GM18526 (cell line): Measurements from ENCODE around the gene BIRC5.

Source experiments
- POLR2A ChIP-seq: IDR thresholded peaks from 3 replicates; pipeline ENCODE4 v1.6.1; 2011; ENCODE audit not compliant: insufficient read length; ENCODE audit errors: extremely low read depth

BIRC5 gene

GRCh38 chr17:78228176-78228575, 14.1 kb downstream of the BIRC5 start:
- TF ChIP-seq POLR2A: no peak

- TF ChIP-seq POLR2A: no peak
Observed at GRCh38 chr17:78230252-78230962, 16.4 kb downstream of the BIRC5 start.

GRCh38 chr17:78230996-78231935, 17.2 kb downstream of the BIRC5 start, which contains the start of gene TMEM235:
TSS of gene TMEM235 (plus strand) at chr17:78231631. CDS start at chr17:78232024, 393 bp downstream.
- TF ChIP-seq POLR2A: no peak

DNA sequence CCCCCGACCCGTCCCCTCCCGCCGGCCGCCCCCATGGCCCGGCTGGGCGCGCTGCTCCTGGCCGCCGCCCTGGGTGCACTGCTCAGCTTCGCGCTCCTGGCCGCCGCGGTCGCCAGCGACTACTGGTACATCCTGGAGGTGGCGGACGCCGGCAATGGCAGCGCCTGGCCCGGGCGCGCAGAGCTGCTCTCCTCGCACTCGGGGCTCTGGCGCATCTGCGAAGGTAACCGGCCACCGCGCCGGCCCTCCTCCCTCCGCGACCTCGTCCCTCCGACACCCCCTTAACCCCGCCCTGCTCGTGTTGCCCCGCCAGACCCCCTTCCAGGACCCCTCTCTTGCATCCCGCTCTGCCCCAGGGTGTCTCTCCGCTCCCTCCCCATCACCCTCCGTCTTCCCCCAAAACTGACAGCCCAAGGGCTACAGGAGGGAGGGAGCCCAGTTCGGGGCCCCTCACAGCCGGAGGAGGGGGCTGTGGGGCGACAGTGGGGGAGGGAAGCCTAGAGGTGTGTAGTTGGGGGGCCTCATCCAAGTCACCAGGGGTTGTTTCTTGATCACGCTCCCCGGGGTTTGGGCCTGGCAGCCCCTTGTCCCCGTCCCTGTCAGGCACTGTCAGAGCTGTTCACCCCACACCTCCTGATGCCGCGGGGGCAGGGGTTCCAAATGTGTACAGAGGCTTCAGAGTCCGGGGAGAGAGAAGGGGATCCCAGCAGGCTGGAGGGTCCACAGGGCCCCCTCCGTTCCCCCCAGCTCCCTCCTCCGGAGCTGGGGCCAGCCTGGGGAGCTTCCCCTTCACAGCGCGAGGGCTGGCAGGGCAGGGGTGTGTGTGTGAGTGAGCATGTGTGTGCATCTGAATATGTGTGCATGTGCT, 18.2 kb downstream of the BIRC5 start:
- no peak for TF ChIP-seq POLR2A

DNA sequence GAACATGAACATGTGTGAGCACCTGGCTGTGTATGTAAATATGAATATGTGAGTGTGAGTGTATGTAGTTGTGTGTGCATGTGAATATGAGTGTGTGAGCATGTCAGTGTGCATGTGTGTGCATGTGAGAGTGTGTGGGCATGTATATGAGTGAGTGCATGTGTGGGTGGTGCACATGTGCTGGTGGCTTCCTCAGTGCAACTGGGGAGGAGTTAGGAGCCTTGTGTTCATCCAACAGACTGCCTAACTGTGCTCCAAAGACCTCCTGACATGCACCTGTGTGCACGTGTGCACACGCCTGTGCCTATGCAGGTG, 18.8 kb downstream of the BIRC5 start:
- no peak for TF ChIP-seq POLR2A

- TF ChIP-seq POLR2A: no peak
Observed at GRCh38 chr17:78233678-78234077, 19.6 kb downstream of the BIRC5 start.

DNA sequence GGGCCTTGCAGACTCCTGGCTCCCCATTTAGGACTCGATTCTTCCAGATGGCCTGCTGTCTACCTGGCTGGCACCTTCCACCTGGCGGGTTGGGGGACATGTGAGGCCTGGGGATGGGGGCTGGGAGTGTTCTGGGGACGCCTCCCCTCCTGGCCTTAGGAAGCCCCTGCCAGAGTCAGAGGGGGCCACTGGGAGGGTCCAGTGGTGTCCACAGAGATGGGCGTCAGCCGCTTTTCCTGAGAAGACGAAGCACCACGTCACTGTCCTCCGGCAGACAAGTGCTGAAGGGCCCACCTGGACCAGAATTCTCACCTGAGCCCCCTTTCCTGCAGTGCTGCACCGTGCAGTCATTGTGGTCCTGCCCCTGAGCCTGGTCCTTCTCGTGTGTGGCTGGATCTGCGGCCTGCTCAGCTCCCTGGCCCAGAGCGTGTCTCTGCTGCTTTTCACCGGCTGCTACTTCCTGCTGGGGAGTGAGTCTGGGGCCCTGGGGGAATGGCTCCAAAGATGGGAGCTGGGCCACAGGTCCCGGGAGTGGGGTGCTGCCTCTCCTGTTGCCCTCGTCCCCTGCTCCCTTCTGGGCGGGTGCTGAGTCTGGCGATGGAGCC, 20.3 kb downstream of the BIRC5 start:
- TF ChIP-seq POLR2A: no peak

- no peak for TF ChIP-seq POLR2A
Observed at GRCh38 chr17:78235885-78236284, 21.8 kb downstream of the BIRC5 start.

- TF ChIP-seq POLR2A: no peak
Observed at GRCh38 chr17:78236362-78237127, 22.5 kb downstream of the BIRC5 start.

DNA sequence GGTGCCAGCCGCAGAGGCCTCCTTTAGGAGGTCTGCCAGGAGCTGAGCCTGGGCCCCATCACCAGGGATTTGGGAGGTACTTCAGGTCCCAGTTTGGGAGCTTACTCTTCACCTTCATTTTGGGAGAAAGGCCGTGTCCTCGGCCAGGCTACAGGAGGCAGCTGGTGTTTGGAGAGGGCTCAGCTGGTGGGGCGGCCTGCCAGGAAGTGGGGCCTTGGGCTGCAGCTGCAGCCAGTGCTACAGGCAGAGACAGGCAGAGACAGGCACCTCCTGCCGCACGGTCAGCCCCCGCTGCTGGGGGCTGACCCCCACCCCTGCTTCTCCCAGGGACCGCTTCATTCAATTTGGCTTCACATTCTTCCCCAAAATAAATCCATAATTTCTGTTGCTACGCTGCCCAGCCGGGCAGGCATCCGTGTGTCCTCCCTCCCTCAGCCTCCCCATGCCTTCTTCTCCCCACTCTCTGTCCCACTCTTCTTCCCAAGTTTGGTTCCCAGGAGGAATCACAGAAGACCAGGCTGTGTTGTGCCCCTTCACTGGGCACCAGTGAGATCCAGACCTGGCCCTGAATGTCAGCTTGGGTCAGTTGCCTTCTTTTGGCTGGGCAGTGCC, 23.5 kb downstream of the BIRC5 start:
- no peak for TF ChIP-seq POLR2A

- no peak for TF ChIP-seq POLR2A
Observed at GRCh38 chr17:78238823-78239488, 24.9 kb downstream of the BIRC5 start.

GRCh38 chr17:78239489-78239931, 25.5 kb downstream of the BIRC5 start:
- no peak for TF ChIP-seq POLR2A

DNA sequence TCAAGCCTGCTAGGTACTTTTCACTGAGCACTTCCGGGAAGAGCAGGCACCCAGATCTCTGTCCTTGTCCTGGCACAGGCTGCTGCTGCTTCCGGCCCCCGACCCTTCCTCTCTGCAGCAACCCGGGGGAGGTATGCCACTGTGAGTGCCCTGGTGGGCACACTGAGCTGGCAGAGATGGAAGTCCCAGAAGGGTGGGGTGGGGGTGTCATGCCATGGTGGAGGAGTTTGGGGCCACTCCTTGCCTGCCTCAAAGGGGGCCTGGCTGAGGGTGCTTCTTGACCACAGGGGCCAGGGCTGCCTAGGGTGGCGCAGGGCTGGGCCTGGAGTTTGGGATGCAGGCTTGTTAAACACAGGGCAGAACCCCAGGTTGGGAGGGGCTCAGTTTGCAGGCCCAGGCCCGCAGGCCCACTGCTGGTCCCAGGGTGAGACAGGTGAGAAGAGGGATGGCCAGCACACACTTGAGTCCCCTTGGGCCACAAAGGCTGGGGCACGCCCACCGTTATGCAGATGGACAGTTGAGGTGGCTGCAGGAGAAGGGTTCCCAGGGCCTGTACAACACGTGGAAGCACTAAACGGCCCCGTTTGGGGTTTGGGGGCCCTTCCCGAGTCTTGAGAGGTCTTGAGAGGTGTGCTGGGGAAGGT, 26.1 kb downstream of the BIRC5 start:
- no peak for TF ChIP-seq POLR2A
